AG10803 (cell line): Measurements from ENCODE around the gene GTF2F2.

Experiments
- DNase-seq: peaks from one replicate; pipeline ENCODE4 v3.0.0; 2010; ENCODE audit warnings: low read depth
- H3K4me3 ChIP-seq: 2 replicates; pipeline ENCODE4 v1.5.1; 2011; ENCODE audit warnings: mild to moderate bottlenecking, low read length, control low read depth
- TF ChIP-seq, protein P1 (sequence below): conservative IDR thresholded peaks from 2 replicates; pipeline ENCODE4 v1.5.1; 2011; ENCODE audit warnings: mild to moderate bottlenecking, low read length, control low read depth, inconsistent platforms

Gene GTF2F2

DNA sequence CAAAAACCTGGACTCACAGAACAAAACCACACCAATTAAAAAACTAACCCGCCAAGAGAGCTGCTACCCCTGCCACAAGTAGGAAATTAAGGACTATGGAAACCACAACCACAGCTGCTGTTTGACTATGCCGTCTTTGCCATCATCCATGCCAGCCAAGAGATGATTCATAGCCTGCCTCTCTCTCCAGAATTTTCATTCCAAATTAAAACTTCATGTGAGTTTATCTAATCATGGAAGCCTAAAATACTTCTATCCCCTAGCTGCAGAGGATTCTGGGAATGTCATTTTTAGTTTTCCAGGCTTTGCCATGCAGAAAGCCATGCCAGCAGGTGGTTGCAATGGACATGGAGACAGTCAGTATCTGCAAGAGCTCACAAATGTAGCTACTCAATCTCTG, 27.6 kb upstream of the GTF2F2 start:
- TF ChIP-seq, protein P1, sequence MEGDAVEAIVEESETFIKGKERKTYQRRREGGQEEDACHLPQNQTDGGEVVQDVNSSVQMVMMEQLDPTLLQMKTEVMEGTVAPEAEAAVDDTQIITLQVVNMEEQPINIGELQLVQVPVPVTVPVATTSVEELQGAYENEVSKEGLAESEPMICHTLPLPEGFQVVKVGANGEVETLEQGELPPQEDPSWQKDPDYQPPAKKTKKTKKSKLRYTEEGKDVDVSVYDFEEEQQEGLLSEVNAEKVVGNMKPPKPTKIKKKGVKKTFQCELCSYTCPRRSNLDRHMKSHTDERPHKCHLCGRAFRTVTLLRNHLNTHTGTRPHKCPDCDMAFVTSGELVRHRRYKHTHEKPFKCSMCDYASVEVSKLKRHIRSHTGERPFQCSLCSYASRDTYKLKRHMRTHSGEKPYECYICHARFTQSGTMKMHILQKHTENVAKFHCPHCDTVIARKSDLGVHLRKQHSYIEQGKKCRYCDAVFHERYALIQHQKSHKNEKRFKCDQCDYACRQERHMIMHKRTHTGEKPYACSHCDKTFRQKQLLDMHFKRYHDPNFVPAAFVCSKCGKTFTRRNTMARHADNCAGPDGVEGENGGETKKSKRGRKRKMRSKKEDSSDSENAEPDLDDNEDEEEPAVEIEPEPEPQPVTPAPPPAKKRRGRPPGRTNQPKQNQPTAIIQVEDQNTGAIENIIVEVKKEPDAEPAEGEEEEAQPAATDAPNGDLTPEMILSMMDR: no peak
- no peak overlapping the region for H3K4me3 ChIP-seq
- peak; percentile 55 for DNase-seq

DNA sequence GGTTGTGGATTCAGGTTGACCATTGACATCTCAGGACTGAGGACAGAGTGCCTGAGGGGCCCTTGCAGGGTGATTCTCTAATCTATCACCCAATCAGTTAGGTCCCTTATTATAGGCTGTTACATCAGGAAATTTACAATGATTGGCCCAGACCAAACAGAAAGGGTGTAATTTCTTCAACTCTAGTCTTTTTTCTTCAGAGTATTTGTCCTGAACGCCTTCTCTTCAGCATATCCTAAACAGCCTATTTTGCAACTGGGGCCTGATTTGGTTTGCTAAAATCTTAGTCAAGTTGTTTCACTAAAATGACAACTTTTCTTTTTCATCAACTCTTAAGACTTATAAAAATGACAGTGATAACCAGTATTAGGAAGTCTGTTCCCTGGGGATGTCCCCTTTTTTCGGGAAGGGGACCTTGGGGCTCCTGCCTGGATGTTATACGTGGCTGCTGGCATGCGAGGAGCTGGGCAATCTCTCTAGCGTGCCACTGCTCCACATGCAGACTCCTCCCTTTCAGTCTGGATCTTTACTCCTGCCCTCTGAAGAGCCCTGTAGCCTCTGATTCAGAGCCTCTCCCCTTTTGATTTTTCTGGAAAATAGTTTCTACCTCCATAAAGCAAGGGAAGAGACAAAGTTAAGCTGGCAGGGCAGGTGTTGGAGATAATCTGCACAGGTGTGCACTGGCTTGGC, 19.6 kb upstream of the GTF2F2 start:
- no peak overlapping the region for H3K4me3 ChIP-seq
- TF ChIP-seq, protein P1: no peak
- DNase-seq: no peak

DNA sequence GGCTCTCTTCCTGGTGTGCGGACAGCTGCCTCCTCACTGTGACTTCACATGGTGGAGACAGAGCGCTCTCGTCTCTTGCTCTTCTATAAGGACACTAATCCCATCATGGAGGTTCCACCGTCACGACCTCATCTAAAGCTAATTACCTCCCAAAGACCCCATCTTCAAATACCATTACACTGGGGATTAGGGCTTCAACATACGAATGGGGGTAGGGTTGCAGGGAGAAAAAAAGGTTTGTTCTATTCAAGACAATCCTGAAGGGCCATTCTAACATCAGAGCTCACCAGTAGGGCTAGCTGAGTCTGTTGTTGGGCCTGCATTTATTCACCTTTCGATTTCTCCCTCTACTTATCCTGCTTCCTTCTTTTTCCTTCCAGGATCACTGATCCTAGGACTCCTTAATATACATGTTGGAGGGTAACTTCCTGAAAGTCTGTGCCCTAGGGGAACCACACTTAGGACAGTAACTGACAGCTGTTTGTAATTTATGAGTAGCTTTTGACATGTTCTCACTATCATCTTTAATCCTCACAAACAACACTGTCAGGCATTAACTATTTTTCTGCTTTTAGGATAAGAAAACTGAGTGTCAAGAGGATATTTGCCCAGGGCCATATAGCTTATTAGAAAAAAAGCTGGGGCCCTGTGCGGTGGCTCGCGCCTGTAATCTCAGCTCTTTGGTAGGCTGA, 18.8 kb upstream of the GTF2F2 start:
- no peak overlapping the region for H3K4me3 ChIP-seq
- no peak for DNase-seq
- TF ChIP-seq, protein P1: no peak

DNA sequence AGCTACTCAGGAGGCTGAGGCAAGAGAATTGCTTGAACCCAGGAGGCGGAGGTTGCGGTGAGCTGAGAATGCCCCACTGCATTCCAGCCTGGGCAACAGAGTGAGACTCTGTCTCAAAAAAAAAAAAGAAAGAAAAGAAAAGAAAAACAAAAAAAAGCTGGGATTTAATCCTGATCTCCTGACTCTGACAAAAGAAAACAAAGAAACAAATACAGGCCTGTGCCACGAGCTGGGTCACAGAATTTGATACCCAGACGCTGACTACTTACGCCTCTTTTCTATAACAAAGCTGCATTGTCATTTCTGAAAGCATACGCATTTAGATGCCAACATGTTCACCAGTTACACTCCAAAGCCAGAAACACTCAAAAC, 18.2 kb upstream of the GTF2F2 start:
- TF ChIP-seq, protein P1: no peak

DNA sequence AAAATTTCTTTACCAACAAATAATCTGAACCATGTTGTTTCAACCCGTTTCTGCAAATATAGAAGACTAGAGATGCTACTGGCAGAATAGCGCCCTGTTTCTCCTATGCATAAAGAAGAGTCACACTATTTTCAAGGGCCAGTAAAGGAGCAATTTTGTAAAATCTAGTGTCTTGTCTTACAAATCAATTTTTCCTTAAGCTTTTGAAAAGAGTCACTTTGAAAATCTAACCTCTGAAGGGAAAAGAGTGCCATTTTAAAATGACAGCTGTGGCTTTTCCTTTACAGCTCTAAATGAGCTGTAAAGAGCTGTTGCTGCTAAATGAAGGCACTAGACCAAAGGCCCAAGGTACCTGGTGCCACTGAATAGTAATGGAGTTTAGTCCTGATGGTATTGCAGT, 16.9 kb upstream of the GTF2F2 start:
- no peak for DNase-seq
- TF ChIP-seq, protein P1: no peak
- H3K4me3 ChIP-seq: no peak overlapping the region

More for the DNA sequence above, 18.2 kb upstream of the GTF2F2 start:
- no peak for DNase-seq
- no peak overlapping the region for H3K4me3 ChIP-seq

DNA sequence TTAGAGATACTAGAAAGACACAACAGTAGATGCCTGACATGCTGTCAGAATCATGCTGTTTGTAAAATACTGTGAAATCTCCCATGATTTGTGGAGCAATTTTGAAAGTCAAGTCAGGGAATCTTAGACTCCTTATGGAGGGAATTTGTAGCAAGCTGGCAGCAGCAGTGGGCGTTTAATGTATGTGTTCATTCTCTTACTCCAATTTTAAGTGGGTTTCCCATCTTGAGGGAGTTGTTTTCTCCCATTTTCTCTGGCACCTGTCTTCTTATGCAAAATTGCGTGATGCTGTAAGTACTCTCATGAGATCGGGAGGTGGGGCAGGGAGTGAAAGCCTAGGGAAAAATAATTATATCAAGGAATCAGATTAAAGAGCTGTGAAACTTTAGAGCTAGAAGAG, 16.0 kb upstream of the GTF2F2 start:
- no peak overlapping the region for H3K4me3 ChIP-seq
- TF ChIP-seq, protein P1: no peak
- DNase-seq: no peak

DNA sequence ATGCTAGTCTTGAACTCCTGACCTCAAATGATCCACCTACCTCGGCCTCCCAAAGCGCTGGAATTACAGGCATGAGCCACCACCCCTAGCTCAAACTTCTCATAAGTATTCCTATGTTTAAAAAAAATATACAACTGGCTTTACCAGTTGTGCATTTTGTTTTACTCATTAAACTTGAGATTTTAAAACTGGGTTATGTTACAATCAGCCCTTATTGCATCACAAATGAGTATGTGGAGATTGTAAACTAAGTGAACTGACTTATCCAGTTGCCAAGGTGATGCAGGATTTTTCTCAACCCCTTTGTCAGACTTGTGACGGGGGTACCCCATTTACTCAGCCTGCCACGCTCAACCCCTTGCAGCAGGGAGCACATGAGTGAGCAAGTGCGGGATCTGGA, 14.4 kb upstream of the GTF2F2 start:
- peak; percentile 46 for DNase-seq
- TF ChIP-seq, protein P1: no peak
- no peak overlapping the region for H3K4me3 ChIP-seq
